ENCODE data around the gene MATCAP1.

MATCAP1 gene

GRCh38 chr16:67190041-67190440, 6.3 kb upstream of the MATCAP1 start, which contains the start of gene EXOC3L1:
EXOC3L1 (minus strand) TSS chr16:67190136; CDS start chr16:67189676, 460 bp downstream.
- TF ChIP-seq, protein P1, sequence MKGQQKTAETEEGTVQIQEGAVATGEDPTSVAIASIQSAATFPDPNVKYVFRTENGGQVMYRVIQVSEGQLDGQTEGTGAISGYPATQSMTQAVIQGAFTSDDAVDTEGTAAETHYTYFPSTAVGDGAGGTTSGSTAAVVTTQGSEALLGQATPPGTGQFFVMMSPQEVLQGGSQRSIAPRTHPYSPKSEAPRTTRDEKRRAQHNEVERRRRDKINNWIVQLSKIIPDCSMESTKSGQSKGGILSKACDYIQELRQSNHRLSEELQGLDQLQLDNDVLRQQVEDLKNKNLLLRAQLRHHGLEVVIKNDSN (IDR thresholded peaks at IDR 0.05) = no peak
- TF ChIP-seq, protein P2, sequence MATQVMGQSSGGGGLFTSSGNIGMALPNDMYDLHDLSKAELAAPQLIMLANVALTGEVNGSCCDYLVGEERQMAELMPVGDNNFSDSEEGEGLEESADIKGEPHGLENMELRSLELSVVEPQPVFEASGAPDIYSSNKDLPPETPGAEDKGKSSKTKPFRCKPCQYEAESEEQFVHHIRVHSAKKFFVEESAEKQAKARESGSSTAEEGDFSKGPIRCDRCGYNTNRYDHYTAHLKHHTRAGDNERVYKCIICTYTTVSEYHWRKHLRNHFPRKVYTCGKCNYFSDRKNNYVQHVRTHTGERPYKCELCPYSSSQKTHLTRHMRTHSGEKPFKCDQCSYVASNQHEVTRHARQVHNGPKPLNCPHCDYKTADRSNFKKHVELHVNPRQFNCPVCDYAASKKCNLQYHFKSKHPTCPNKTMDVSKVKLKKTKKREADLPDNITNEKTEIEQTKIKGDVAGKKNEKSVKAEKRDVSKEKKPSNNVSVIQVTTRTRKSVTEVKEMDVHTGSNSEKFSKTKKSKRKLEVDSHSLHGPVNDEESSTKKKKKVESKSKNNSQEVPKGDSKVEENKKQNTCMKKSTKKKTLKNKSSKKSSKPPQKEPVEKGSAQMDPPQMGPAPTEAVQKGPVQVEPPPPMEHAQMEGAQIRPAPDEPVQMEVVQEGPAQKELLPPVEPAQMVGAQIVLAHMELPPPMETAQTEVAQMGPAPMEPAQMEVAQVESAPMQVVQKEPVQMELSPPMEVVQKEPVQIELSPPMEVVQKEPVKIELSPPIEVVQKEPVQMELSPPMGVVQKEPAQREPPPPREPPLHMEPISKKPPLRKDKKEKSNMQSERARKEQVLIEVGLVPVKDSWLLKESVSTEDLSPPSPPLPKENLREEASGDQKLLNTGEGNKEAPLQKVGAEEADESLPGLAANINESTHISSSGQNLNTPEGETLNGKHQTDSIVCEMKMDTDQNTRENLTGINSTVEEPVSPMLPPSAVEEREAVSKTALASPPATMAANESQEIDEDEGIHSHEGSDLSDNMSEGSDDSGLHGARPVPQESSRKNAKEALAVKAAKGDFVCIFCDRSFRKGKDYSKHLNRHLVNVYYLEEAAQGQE (IDR thresholded peaks at IDR 0.05; ENCODE audit: low read depth) = no peak
- no peak for TF ChIP-seq TAF1 (IDR thresholded peaks at IDR 0.05; ENCODE audit: low read depth)
- no peak for TF ChIP-seq NFIC (IDR thresholded peaks at IDR 0.05)
- no peak for TF ChIP-seq ZBTB7A (IDR thresholded peaks at IDR 0.05; ENCODE audit: low read depth)

DNA sequence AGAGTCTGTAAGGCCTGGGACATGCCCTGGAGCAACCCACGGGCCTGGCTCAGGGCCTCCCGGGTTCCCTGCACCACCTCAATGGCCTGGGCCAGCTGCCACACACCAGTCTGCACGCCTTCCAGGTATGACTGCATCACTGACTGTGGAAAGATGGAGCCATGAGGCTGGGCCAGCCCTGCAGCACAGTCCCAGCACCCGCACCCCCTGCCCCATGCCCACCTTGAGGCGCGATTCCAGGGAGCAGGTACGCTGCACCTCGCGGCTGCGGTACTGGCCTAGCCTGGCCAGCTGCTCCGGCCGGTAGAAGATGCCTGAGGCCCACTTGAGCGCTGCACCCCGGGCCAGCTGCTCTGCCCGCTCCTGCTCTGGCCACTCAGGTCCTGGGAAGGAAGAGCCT, 5.0 kb upstream of the MATCAP1 start:
- no peak for TF ChIP-seq MAX (IDR thresholded peaks at IDR 0.05)
- TF ChIP-seq, protein P2 (IDR thresholded peaks at IDR 0.05; ENCODE audit: low read depth) = no peak
- no peak for TF ChIP-seq EGR1 (IDR thresholded peaks at IDR 0.05)
- no peak for TF ChIP-seq ZBTB7A (IDR thresholded peaks at IDR 0.05; ENCODE audit: low read depth)
- TF ChIP-seq RAD21 (IDR thresholded peaks at IDR 0.05; ENCODE audit: low read depth) = no peak
- TF ChIP-seq FOXM1 (IDR thresholded peaks at IDR 0.05; ENCODE audit: borderline replicate concordance, low read depth) = no peak
- TF ChIP-seq, protein P1 (IDR thresholded peaks at IDR 0.05) = no peak
- TF ChIP-seq EP300 (IDR thresholded peaks at IDR 0.05; ENCODE audit: borderline replicate concordance) = no peak
- TF ChIP-seq TEAD4 (IDR thresholded peaks at IDR 0.05) = no peak

DNA sequence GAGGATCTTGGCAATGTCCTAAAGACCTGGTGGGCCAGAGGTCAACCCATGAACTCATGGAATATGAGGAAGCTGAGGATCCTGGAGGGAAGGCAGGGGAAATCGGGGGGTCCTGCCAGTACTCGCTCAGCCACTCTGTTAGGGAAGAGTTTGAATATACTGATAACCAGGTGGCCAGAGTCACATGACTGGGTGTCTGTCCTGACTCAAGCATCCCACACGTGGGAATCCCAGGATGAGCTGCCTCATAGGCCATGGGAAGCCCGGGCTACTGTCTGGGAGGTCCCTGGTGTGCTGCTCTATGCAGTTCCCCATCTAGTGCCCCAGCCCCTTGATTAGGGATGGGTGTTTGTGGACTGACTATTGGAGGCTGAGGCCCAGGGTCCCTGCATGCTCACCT, 4.6 kb upstream of the MATCAP1 start:
- no peak for TF ChIP-seq NFIC (IDR thresholded peaks at IDR 0.05)
- no peak for TF ChIP-seq EGR1 (IDR thresholded peaks at IDR 0.05)
- TF ChIP-seq CREB1 (IDR thresholded peaks at IDR 0.05; ENCODE audit: low read depth) = no peak
- TF ChIP-seq EP300 (IDR thresholded peaks at IDR 0.05; ENCODE audit: borderline replicate concordance) = no peak
- TF ChIP-seq, protein P1 (IDR thresholded peaks at IDR 0.05) = no peak
- TF ChIP-seq RAD21 (IDR thresholded peaks at IDR 0.05; ENCODE audit: low read depth) = no peak
- TF ChIP-seq TEAD4 (IDR thresholded peaks at IDR 0.05) = no peak
- TF ChIP-seq TAF1 (IDR thresholded peaks at IDR 0.05; ENCODE audit: low read depth) = no peak
- TF ChIP-seq CEBPB (IDR thresholded peaks at IDR 0.05) = no peak
- no peak for TF ChIP-seq YY1 (IDR thresholded peaks at IDR 0.05; ENCODE audit: low read depth)
- TF ChIP-seq TCF12 (IDR thresholded peaks at IDR 0.05; ENCODE audit: low read depth) = no peak
- TF ChIP-seq, protein P2 (IDR thresholded peaks at IDR 0.05; ENCODE audit: low read depth) = no peak
- no peak for TF ChIP-seq FOXM1 (IDR thresholded peaks at IDR 0.05; ENCODE audit: borderline replicate concordance, low read depth)
- no peak for TF ChIP-seq ZBTB7A (IDR thresholded peaks at IDR 0.05; ENCODE audit: low read depth)
- TF ChIP-seq MAX (IDR thresholded peaks at IDR 0.05) = no peak

DNA sequence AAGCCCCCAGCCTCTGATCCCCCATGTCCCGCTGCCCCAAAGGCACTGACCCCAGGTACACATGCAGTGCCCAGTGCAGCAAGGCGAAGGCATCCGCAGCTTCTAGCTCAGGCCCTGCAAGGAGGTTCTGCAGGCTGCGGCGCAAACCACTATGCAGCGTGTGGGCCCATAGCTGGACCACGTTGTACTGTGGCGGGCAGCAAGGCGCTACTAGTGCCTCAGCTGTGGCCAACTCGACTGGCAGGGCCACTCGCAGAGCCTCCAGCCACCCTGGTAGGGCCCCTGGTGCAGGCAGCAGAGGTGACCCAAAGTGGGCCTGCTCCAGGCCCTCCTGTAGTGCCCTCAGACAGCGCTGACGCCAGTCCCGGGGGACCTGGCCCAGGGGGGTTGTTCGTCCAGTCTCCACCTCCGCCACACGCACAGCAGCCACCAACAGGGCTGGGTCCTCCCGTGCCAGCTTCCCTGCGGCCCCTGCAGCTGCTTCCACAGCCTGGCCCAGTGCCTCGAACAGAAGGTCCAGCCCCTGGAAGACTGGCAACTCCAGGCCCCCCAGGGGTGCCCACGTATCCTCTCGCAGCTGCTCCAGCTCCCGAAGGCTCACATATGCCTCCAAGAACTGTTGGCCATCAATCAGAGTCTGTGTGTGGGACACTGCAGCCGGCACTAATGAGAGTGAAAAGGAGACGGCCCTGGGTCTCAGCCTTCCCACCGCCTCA, 3.6 kb upstream of the MATCAP1 start:
- TF ChIP-seq EGR1 (IDR thresholded peaks at IDR 0.05) (no peak), FOXM1 (IDR thresholded peaks at IDR 0.05; ENCODE audit: borderline replicate concordance, low read depth) (no peak), YY1 (IDR thresholded peaks at IDR 0.05; ENCODE audit: low read depth) (no peak), CEBPB (IDR thresholded peaks at IDR 0.05) (no peak), CREB1 (IDR thresholded peaks at IDR 0.05; ENCODE audit: low read depth) (no peak), TAF1 (IDR thresholded peaks at IDR 0.05; ENCODE audit: low read depth) (no peak), ZBTB7A (IDR thresholded peaks at IDR 0.05; ENCODE audit: low read depth) (no peak), TCF12 (IDR thresholded peaks at IDR 0.05; ENCODE audit: low read depth) (no peak), MAX (IDR thresholded peaks at IDR 0.05) (no peak), RAD21 (IDR thresholded peaks at IDR 0.05; ENCODE audit: low read depth) (no peak), TEAD4 (IDR thresholded peaks at IDR 0.05) (no peak)
- TF ChIP-seq, protein P2 (IDR thresholded peaks at IDR 0.05; ENCODE audit: low read depth) = no peak
- TF ChIP-seq, protein P1 (IDR thresholded peaks at IDR 0.05) = no peak

All from Ishikawa (cell line).